Vagina (tissue), 2 donors: ENCODE data around the gene DOCK1. TPM values are rescaled to one million over a fixed set of nuclear protein-coding genes. Genes with fewer than 3 reads are reported as not detected.

Experiments used
- DNase-seq, 2 donors: peaks; one replicate each; pipeline ENCODE4 v3.0.0-alpha.2; 2017; ENCODE audit errors: extremely low spot score in 2 of 2
- H3K27ac ChIP-seq: fragments of 200-600 bp; sonication (generic); one replicate; pipeline ENCODE4 v1.5.1; 2019
- H3K27me3 ChIP-seq: fragments of 200-600 bp; sonication (generic); one replicate; pipeline ENCODE4 v1.5.1; 2019
- H3K36me3 ChIP-seq, 2 donors: fragments of 200-600 bp; sonication (generic); one replicate each; pipeline ENCODE4 v1.5.1; 2017 to 2019
- H3K4me1 ChIP-seq: fragments of 200-600 bp; sonication (generic); one replicate; pipeline ENCODE4 v1.5.1; 2019
- H3K4me3 ChIP-seq, 2 donors: fragments of 200-600 bp; sonication (generic); 1 replicate in 1 of 2; 2 replicates in 1 of 2; pipeline ENCODE4 v1.5.1; 2016 to 2019
- H3K9me3 ChIP-seq: fragments of 200-600 bp; sonication (generic); one replicate; pipeline ENCODE4 v1.5.1; 2019
- CTCF ChIP-seq, 3 experiments: fragments of 450-650 bp in 2 of 3; fragments of 200-600 bp in 1 of 3; sonication (generic) in 1 of 3; IDR thresholded peaks; one replicate each; pipeline ENCODE4 v1.5.1; 2017 to 2019; ENCODE audit warnings: antibody characterized with exemption in 3 of 3, mild to moderate bottlenecking in 2 of 3, moderate library complexity in 2 of 3
- POLR2A ChIP-seq, 2 donors: fragments of 450-650 bp; IDR thresholded peaks; one replicate each; pipeline ENCODE4 v1.6.1; 2017; ENCODE audit warnings: antibody characterized with exemption in 2 of 2, mild to moderate bottlenecking in 2 of 2, moderate library complexity in 2 of 2
- POLR2AphosphoS5 ChIP-seq, 2 donors: sonication (generic); formaldehyde crosslinking; IDR thresholded peaks; one replicate each; pipeline ENCODE4 v1.9.0; 2017; ENCODE audit warnings: antibody characterized with exemption in 2 of 2, mild to moderate bottlenecking in 2 of 2, low read depth in 1 of 2; ENCODE audit not compliant: insufficient read depth in 1 of 2
- intact Hi-C: fragments of 100-400 bp; cut with DNase I; formaldehyde crosslinking; loops from one replicate; pipeline ENCODE4 v1.15.1; 2023
- total RNA-seq: library from RNA; depleted of rRNA; stranded (reverse); fragments of >200 nt; gene quantifications from one replicate; pipeline ENCODE4 v1.2.3, GENCODE V29; 2016

The DOCK1 gene
- total RNA-seq, 1 donor from 2014 or later: 64.6 TPM

- Histone ChIP-seq H3K27ac (no peak overlapping the region), H3K9me3 (no peaks in the 10 kb centered on the region), H3K27me3 (no peaks in the 10 kb centered on the region), H3K4me3 (no peak overlapping the region), H3K4me1 (no peaks in the 10 kb centered on the region), H3K36me3 (peaks cover 0 to 4% of the 10 kb centered on the region in 2 donors)
- intact Hi-C loops: no loop called here
- no peak for TF ChIP-seq POLR2AphosphoS5 (IDR thresholded peaks at IDR 0.05; ENCODE audit: insufficient read depth in 1 of 2, low read depth in 1 of 2)
- TF ChIP-seq CTCF (IDR thresholded peaks at IDR 0.05): no peak
- no peak for TF ChIP-seq POLR2A (IDR thresholded peaks at IDR 0.05)
- no peak for DNase-seq
Observed at GRCh38 chr10:126975221-126975620, 70.0 kb downstream of the DOCK1 start.

- H3K27me3 ChIP-seq: no peaks in the 10 kb centered on the region
- TF ChIP-seq POLR2AphosphoS5 (IDR thresholded peaks at IDR 0.05; ENCODE audit: insufficient read depth in 1 of 2, low read depth in 1 of 2) (no peak), CTCF (IDR thresholded peaks at IDR 0.05) (no peak), POLR2A (IDR thresholded peaks at IDR 0.05) (no peak)
- no peak overlapping the region for H3K27ac ChIP-seq
- H3K9me3 ChIP-seq: no peaks in the 10 kb centered on the region
- peaks cover 0 to 4% of the 10 kb centered on the region in 2 donors for H3K36me3 ChIP-seq
- H3K4me3 ChIP-seq: no peak overlapping the region
- H3K4me1 ChIP-seq: no peaks in the 10 kb centered on the region
- no peak for DNase-seq
- intact Hi-C loops: no loop called here
Observed at GRCh38 chr10:126977216-126977615, 72.0 kb downstream of the DOCK1 start.

DNA sequence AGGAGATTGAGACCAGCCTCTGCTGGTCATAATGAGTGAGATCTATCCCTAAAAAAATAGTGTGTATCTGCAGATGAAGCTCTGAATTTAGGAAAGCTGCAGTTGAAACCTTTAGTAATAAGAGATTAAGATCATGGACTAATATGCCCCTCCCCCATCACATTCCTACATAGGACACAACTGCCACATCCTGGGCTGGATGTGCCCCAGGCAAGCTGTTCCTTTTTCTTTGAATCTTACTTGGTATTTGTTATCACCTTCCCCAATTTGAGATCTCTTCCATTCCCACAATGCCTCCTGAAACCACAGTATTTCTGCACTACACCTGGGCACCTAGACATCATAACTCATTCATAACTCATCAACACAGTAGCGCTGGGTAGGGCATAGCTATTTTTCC lies 74.1 kb downstream of the DOCK1 start:
- Histone ChIP-seq H3K36me3 (peaks cover 0 to 4% of the 10 kb centered on the region in 2 donors), H3K27me3 (no peaks in the 10 kb centered on the region), H3K27ac (no peak overlapping the region), H3K4me1 (no peaks in the 10 kb centered on the region), H3K4me3 (no peak overlapping the region), H3K9me3 (no peaks in the 10 kb centered on the region)
- DNase-seq: no peak
- intact Hi-C loops: no loop called here
- no peak for TF ChIP-seq POLR2AphosphoS5 (IDR thresholded peaks at IDR 0.05; ENCODE audit: insufficient read depth in 1 of 2, low read depth in 1 of 2)

- peaks cover 0 to 11% of the 10 kb centered on the region in 2 donors for H3K36me3 ChIP-seq
- no peak overlapping the region for H3K4me3 ChIP-seq
- intact Hi-C loops: no loop called here
- no peak overlapping the region for H3K27ac ChIP-seq
- H3K4me1 ChIP-seq: peaks cover 18% of the 10 kb centered on the region
- DNase-seq: no peak
- H3K9me3 ChIP-seq: no peaks in the 10 kb centered on the region
- no peaks in the 10 kb centered on the region for H3K27me3 ChIP-seq
- TF ChIP-seq CTCF (IDR thresholded peaks at IDR 0.05) (no peak), POLR2A (IDR thresholded peaks at IDR 0.05) (no peak), POLR2AphosphoS5 (IDR thresholded peaks at IDR 0.05; ENCODE audit: insufficient read depth in 1 of 2, low read depth in 1 of 2) (no peak)
Observed at GRCh38 chr10:126993208-126993607, 88.0 kb downstream of the DOCK1 start.

DNA sequence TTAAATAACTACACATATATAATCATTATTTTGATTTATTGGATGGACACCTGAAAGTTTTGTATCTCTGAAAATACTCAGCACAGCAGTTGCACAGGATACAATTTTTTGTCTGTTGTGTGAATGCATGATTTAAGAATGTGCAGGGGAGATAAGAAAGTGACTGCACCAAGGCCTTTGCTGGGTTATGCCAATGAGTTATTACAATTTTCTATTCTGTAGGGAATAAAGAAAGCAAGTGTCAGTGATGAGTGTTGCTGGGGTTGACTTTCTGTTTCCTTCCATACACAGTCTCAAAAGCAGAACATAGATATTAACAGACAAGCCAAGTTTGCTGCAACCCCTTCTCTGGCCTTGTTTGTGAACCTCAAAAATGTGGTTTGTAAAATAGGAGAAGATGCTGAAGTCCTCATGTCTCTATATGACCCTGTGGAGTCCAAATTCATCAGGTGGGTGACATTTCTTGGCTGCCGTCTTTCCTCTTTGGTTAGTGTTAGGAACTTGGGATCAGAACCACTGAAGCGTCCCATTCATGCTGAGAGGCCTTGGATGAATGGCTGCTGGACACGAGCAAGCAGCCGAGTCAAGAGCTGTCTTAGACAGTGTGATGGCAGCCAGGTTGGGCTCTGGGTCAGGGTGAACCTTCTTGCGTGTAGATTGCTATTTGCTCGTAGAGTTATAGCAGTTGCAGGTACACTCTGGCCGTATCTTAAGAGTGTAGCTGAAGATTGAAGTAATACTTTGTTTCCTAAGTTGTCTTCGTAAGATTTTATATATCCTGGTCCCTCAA lies 92.8 kb downstream of the DOCK1 start:
- Histone ChIP-seq H3K4me3 (no peak overlapping the region), H3K36me3 (peaks cover 0 to 34% of the 10 kb centered on the region in 2 donors), H3K27ac (no peak overlapping the region), H3K9me3 (no peaks in the 10 kb centered on the region), H3K4me1 (peaks cover 17% of the 10 kb centered on the region), H3K27me3 (no peaks in the 10 kb centered on the region)
- intact Hi-C loops: no loop called here
- TF ChIP-seq CTCF (IDR thresholded peaks at IDR 0.05): no peak
- peak in 1 of 2 donors; percentile 62 for DNase-seq
